Measurements from ENCODE around the gene SLC35A4.
"Not testable (repeated sequence)": the region's sequence is repeated elsewhere in the genome, so short reads cannot be mapped to it uniquely, and the experiment has no call there.

The SLC35A4 gene

DNA sequence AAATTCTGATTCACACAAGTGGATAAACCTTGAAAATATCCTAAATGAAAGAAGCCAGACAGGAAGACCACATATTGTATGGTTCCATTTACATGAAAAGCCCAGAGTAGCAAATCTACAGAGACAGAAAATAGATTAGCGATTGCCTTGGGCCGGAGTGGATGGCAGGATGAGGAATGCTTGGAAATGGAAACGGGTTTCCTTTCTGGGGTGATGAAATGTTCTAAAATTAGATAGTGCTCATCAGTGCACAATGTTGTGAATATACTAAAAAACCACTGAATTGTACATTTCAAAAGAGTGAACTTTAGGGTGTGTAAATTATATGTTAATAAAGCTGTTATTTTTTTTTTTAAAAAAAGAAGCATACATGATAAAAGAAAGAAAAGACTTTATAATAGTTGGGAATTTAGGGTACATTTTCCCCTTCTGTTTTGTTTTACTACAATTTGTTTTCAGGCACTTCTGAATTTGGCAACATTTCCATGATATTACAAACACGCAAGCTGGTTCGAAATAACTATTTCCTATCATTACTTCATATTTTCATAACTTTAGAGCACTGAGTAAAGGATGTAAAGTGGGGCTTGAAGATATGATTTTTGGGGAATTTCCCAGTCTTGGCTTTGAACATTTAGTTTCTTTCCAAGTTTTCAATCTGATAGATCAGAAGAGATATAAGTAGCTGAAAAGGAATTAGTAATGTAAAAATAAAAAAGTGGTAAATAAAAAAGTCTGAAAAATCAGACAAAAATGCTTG is 23.9 kb downstream of the SLC35A4 start:
- no peak for DNase-seq

DNA sequence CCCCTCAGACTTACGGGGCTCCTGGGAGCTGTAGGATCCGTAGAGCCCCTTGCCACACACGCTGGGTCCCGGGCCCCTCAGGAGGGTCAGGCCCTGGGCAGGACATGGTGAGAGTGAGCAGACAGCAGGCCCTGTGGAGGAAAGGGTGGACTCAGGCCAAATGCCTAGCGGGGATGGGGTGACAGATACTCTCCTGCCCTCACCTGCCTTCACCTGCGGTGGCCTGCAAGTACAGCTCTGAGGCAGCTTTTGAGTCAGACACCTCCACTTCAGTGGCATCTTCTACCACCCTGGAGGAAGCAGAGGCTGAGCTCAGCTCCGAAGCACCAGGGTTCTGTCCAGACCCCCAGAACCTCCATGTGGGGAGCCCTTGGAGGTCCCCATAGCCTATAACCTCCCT is 26.2 kb downstream of the SLC35A4 start:
- no peak for DNase-seq

DNA sequence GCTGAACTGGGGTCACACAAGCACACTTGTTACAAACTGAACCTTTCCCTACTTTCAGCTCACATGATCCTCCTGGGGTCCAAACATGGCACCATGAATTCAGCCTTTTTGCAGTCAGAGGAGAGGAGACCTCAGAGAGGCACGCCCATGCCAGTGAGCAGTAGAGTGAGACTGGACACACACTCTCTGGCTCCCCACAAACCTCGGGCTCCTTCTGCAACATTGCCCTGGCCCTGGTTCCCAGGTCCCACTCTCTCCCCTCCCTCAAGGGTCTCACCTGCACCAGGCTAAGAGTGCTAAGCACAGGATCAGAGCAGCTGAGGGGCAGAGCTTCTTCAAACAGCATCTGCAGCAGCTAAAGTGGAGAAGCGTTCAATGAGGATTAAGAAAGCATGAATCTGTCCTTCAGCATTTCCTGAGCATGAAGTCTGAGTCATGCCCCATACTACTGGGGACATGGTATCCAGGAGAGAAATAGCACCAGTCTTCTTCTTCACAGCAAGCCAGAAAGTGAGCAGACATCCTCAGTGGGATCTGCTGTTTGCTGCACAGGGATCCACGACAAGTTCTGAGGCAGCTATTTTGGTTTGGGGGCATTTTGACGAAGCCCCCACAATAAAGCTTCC is 27.2 kb downstream of the SLC35A4 start:
- DNase-seq = no peak

DNA sequence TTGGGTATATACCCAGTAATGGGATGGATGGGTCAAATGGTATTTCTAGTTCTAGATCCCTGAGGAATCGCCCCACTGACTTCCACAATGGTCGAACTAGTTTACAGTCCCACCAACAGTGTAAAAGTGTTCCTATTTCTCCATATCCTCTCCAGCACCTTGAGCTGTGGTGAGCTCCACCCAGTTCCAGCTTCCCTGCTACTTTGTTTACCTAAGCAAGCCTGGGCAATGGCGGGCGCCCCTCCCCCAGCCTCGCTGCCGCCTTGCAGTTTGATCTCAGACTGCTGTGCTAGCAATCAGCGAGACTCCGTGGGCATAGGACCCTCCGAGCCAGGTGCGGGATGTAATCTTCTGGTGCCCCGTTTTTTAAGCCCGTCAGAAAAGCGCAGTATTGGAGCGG is 28.4 kb downstream of the SLC35A4 start:
- DNase-seq = not testable (repeated sequence)

DNA sequence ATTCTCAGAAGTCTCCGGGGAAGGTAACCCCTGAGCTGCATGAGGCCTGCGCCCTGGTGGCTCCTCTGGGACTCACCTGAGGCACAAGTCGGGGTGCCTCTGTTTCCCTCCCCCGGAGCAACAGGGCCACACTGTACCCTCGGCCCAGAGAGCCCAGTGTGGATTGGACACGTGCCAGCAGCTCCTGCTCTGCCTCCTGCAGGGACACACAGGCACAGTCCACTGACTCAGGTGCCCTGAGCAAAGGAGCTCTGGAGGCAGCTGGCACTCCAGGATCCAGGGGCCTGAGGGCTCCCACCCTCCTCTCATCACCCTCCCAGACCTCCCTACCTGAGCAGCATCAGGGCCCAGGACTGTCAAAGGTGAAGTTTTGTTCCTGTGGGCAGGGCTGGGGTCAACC is 29.5 kb downstream of the SLC35A4 start:
- no peak for DNase-seq

DNA sequence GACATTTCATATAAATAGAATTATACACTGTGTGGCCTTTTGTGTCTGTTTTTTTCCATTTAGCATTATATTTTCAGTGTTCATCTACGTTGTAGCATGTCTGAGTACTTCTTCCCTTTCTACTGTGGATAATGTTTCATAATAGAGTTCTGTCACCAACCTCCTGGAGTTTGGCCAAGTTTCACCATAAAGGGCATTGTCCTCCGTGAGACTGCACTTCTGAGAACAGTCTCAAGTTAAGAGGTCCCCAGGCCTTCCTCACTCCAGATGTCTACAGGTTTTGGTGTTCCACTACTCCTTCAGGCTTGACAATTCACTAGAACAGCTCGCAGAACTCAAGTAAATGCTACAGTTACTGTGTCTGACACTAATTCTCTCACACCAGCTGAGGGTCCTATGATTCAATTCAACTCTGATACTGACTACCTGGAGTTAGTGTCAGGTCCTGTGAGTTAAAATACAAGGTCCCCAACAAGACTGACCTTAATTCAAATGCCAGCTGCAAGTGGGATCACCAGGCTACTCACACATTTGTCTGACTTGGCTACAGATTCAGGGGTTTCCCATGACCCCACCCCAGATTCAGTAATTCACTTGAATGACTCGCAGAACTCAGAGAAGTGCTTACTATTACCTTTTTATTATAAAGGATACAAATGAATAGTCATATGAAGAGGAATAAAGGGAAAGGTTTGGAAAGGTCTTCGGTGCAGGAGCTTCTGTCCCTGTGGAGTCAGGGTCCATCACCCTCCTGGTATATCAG is 31.1 kb downstream of the SLC35A4 start:
- DNase-seq = peak in 7 of 58 donors; percentile 8 to 29 (median 18)

DNA sequence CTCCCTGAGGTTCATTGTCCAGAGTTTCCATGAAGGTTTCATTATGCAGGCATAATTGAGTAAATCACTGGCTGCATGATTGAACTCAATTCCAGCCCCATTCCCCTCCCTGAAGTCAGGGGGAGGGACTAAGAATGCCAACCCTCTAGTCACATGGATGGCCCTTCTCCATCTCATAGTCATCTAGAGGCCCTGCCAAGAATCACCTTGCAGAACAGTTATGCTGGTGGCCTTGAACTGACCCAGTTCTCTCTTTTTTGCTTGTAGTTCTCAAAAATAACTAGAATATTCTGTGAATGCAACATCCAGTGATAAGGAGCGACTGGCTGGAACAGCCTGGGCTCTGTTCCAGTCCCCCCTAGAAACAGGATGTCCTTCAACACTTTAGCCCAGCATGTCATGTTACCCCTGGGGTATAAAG is 31.7 kb downstream of the SLC35A4 start:
- peak in 1 of 58 donors; percentile 25 for DNase-seq

DNA sequence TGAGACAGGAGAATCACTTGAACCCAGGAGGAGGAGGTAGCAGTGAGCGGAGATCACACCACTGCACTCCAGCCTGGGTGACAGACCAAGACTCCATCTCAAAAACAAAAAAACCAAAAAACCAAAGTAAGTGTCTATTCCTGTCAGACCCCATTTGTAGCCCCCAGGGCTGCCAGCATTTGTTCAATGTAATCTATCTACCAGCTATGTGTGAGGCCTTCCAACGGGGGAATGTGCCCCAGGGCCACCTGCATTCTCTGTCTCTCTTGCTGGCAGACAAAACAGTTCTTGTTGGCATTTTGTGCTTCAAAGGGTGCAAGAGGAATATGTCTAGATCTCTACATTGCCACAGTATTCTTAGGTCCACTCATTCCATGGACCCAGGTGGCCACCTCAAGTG is 34.2 kb downstream of the SLC35A4 start:
- DNase-seq = no peak

DNA sequence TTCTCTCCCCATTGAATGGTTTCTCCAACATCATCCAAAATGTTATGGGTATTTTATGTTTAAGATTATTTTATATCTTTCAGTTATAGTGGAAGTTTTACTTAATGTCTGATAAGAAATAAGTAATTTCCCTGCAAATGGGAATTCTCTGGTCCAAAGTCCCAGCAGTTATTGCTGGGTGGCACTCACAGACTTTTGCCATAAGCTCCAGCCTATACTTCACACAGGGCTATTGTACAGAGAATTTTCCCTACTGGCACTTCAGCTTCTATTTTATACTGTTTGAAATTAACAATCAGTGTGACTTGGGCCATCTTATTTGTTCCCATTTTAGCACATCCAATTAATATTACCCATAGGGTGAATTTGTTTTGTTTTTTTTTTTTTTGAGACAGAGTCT is 35.5 kb downstream of the SLC35A4 start:
- DNase-seq = no peak

DNA sequence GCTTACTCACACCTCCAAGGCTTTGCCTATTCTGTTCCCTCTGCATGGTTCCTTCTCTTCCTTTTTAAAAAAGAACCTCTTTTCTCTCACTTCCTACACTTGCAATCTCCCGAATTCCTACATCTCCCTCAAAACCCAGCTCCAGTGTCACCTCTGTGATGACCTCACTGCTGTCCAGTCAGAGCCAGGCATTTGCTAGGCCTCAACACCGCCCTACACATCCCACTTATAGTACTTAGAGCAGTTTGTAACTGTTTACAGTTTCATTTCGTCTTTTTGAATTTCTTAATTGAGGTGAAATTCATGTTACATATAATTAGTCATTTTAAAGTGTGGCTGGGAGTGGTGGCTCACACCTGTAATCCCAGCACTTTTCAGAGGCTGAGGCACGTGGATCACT is 37.5 kb downstream of the SLC35A4 start:
- DNase-seq = no peak

DNA sequence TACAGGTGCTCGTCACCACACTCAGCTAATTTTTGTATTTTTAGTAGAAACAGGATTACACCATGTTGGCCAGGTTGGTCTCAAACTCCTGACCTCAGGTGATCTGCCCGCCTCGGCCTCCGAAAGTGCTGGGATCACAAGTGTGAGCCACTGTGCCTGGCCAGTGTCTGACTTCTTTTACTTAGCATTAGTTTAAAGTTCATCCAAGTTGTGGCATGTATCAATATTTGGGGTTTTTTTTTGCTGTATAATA is 38.7 kb downstream of the SLC35A4 start:
- not testable (repeated sequence) for DNase-seq

DNA sequence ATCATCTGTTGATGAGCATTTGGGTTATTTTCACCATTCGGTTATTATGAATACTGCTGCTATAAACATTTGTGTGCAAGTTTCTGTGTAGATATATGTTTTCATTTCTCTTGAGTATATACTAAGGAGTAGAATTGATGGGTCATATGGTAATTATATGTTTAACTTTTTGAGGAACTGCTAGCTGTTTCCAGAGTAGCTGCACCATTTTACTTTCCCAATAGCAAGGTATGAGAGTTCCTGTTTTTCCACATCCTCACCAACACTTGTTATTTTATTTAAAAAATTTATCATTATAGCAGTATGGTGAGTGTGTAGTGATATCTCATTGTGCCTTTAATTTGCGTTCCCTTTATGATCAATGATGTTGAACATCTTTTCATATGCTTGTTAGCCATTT is 39.1 kb downstream of the SLC35A4 start:
- no peak for DNase-seq

DNA sequence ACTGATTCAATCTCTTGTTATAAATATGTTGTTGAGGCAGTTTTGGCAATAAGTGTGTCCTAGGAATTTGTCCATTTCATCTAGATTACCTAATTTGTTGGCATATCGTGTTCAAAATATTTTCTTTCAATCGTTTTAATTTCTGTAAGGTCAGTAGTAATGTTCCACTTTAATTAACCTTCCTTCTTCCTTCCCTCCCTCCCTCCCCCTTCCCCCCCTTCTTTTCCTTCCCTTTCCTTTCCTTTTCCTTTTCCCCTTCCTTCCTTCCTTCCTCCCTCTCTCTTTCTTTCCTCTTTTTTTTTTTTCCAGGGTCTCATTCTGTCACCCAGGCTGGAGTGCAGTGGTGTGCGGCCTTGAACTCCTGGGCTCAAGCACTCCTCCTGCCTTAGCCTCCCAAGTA is 41.3 kb downstream of the SLC35A4 start:
- no peak for DNase-seq

DNA sequence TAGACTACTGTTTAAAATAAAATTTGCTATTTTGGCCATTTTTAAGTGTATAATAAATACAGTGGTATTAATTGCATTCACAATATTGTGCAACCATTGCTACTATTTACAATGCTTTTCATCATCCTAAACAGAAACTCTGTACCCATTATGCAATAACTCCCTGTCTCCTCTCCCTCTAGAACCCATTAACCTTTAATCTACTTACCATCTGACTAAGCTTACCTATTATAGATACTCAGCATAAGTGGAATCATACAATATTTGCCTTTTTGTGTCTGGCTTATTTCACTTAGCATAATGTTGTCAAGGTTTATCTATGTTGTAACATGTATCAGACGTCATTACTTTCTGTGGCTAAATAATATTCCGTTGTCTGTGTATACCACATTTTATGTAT is 42.4 kb downstream of the SLC35A4 start:
- no peak for DNase-seq

DNA sequence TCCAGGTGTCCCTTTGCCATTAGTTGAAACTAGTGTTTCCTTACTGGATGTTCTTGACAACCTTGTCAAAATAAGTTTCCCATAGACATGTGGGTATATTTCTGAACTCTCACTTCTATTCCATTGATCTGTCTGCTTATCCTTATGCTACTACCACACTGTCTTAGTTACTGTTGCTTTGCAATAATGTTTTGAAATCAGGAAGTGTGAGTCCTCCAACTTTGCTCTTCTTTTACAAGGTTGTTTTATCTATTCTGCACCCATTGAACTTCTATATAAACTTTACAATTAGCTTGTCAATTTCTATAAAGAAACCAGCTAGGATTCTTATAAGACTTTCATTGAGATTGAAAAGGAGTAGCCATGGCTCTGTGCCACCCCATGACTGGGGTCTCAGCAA is 44.1 kb downstream of the SLC35A4 start:
- no peak for DNase-seq

DNA sequence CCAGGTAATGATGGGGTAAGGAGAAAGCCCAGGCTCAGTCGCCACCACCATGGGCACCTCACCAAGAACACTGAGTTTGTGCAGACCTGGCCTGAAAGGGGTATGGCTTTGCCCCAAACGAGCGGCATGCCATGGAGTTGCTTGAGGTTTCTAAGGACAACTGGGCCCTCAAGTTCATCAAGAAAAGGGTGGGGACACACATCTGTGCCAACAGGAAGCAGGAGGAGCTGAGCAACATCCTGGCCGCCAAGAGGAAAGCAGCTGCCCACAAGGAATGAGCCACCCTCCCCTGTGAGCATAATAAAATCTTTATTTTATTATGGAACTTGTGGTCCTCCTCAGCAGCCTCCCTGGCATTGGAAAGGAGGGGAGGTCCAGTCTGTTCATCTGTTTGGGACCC is 44.5 kb downstream of the SLC35A4 start:
- DNase-seq = peak in 19 of 58 donors; percentile 7 to 76 (median 41)

DNA sequence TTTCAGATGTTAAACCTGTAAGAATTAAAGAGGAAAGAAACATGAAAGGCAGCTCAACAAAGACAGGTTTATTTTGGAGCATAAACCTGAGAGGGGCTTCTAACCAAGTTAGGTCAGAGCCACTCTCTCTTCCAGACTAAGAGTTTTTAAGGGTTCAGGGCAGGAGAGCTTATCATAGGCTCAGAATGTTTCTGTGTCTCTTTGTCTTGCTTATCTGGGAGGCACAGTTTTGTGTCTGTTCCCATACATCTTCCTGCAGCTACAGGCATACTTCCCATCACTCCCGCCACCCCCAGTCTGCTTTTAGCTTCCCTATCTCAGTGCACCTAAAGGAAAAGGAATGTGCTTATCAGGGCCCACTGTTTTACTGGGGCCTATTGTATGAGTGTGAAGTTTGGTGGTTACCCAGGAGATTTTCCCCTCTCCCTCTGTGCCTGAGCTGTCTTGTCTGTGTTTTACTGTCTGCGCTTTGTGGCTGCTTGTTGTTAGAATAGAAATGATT is 46.4 kb downstream of the SLC35A4 start:
- peak in 1 of 58 donors; percentile 10 for DNase-seq
